HEK293 (cell line): ENCODE results near the gene SULT4A1.

Source experiments
- CTCF ChIA-PET: fragments of 350-600 bp; formaldehyde crosslinking; extraction: SDS; loops from one replicate; lab custom pipeline; 2021; ENCODE audit warnings: antibody characterized with exemption; lab: Yijun Ruan, JAX
- POLR2A ChIA-PET: fragments of 300-600 bp; formaldehyde crosslinking; extraction: SDS; loops from one replicate; lab custom pipeline; 2020; ENCODE audit warnings: antibody characterized with exemption, inconsistent platforms; lab: Yijun Ruan, JAX
- H3K27ac ChIP-seq: fragments of 200-500 bp; sonication (Bioruptor generic); 2 replicates; pipeline ENCODE4 v1.5.1; 2014; ENCODE audit warnings: low read depth, low read length, control low read depth, inconsistent platforms; ENCODE audit errors: extremely low read depth
- H3K36me3 ChIP-seq, 2 experiments: fragments of 200-500 bp in 1 of 2; sonication (Bioruptor generic) in 1 of 2; 1 replicate in 1 of 2; 2 replicates in 1 of 2; pipeline ENCODE4 v1.5.1; 2014 to 2017; ENCODE audit warnings: inconsistent platforms in 2 of 2, low read length in 2 of 2; ENCODE audit not compliant: control insufficient read depth in 2 of 2, insufficient read depth in 1 of 2
- H3K4me1 ChIP-seq: fragments of 200-500 bp; sonication (Bioruptor generic); 2 replicates; pipeline ENCODE4 v1.5.1; 2014; ENCODE audit warnings: mild to moderate bottlenecking, low read length, inconsistent platforms; ENCODE audit not compliant: control insufficient read depth, insufficient read depth
- H3K4me3 ChIP-seq: 2 replicates; pipeline ENCODE4 v1.5.1; 2011; ENCODE audit warnings: low read depth, mild to moderate bottlenecking, control low read depth, low read length, moderate library complexity
- H3K9me3 ChIP-seq: fragments of 200-500 bp; sonication (Bioruptor generic); 2 replicates; pipeline ENCODE4 v1.5.1; 2014; ENCODE audit warnings: low read depth, low read length, inconsistent platforms; ENCODE audit not compliant: control insufficient read depth, insufficient read depth
- GLIS2 ChIP-seq: fragments of 450-650 bp; formaldehyde crosslinking; IDR thresholded peaks from 2 replicates; pipeline ENCODE4 v1.5.1; 2016; ENCODE audit warnings: missing biosample characterization, missing genetic modification characterization
- SALL2 ChIP-seq: fragments of 450-650 bp; formaldehyde crosslinking; IDR thresholded peaks from 2 replicates; pipeline ENCODE4 v1.5.0; 2017; ENCODE audit warnings: missing biosample characterization, mild to moderate bottlenecking, missing genetic modification characterization, borderline replicate concordance
- SETDB1 ChIP-seq: IDR thresholded peaks from one replicate; pipeline ENCODE4 v1.6.1; 2017; ENCODE audit warnings: mild to moderate bottlenecking, low read length, moderate library complexity, mixed read lengths; ENCODE audit not compliant: insufficient read length
- TRIM28 ChIP-seq: IDR thresholded peaks from 2 replicates; pipeline ENCODE4 v1.6.1; 2011; ENCODE audit warnings: low read length, control low read depth, borderline replicate concordance
- YY1 ChIP-seq: fragments of 450-650 bp; formaldehyde crosslinking; IDR thresholded peaks from 2 replicates; pipeline ENCODE4 v1.5.1; 2018; ENCODE audit warnings: missing biosample characterization, missing genetic modification characterization
- ZFHX2 ChIP-seq: fragments of 450-650 bp; formaldehyde crosslinking; conservative IDR thresholded peaks from 2 replicates; pipeline ENCODE4 v1.5.1; 2016; ENCODE audit warnings: missing biosample characterization, missing genetic modification characterization
- ZNF19 ChIP-seq: fragments of 450-650 bp; formaldehyde crosslinking; IDR thresholded peaks from 2 replicates; pipeline ENCODE4; 2016; ENCODE audit warnings: missing biosample characterization, missing genetic modification characterization, low read depth
- ZNF223 ChIP-seq: fragments of 450-650 bp; formaldehyde crosslinking; IDR thresholded peaks from 2 replicates; pipeline ENCODE4 v1.5.1; 2016; ENCODE audit warnings: missing biosample characterization, missing genetic modification characterization
- ZNF239 ChIP-seq: fragments of 450-650 bp; formaldehyde crosslinking; IDR thresholded peaks from 2 replicates; pipeline ENCODE4 v1.5.1; 2016; ENCODE audit warnings: missing biosample characterization, missing genetic modification characterization
- ZNF394 ChIP-seq: fragments of 450-650 bp; formaldehyde crosslinking; IDR thresholded peaks from 2 replicates; pipeline ENCODE4 v1.5.1; 2016; ENCODE audit warnings: missing biosample characterization, missing genetic modification characterization, mild to moderate bottlenecking, moderate library complexity, borderline replicate concordance
- ZNF426 ChIP-seq: fragments of 450-650 bp; formaldehyde crosslinking; IDR thresholded peaks from 2 replicates; pipeline ENCODE4 v1.5.1; 2017; ENCODE audit warnings: missing biosample characterization, missing genetic modification characterization, mild to moderate bottlenecking, inconsistent platforms, moderate library complexity
- ZNF473 ChIP-seq: fragments of 450-650 bp; formaldehyde crosslinking; IDR thresholded peaks from 2 replicates; pipeline ENCODE4 v1.5.1; 2017; ENCODE audit warnings: missing biosample characterization, missing genetic modification characterization
- ZNF571 ChIP-seq: fragments of 450-650 bp; formaldehyde crosslinking; IDR thresholded peaks from 2 replicates; pipeline ENCODE4 v1.5.0; 2017; ENCODE audit warnings: missing biosample characterization, missing genetic modification characterization
- ZNF623 ChIP-seq: fragments of 450-650 bp; formaldehyde crosslinking; IDR thresholded peaks from 2 replicates; pipeline ENCODE4 v1.5.1; 2016; ENCODE audit warnings: missing biosample characterization, missing genetic modification characterization
- ZNF76 ChIP-seq: fragments of 450-650 bp; formaldehyde crosslinking; IDR thresholded peaks from 2 replicates; pipeline ENCODE4; 2016; ENCODE audit warnings: low read depth, missing biosample characterization, missing genetic modification characterization, borderline replicate concordance
- ZNF837 ChIP-seq: fragments of 450-650 bp; formaldehyde crosslinking; IDR thresholded peaks from 2 replicates; pipeline ENCODE4 v1.5.1; 2016; ENCODE audit warnings: missing biosample characterization, missing genetic modification characterization
- TF ChIP-seq, protein P1 (sequence below): fragments of 450-650 bp; formaldehyde crosslinking; IDR thresholded peaks from 2 replicates; pipeline ENCODE4 v1.5.1; 2016; ENCODE audit warnings: missing biosample characterization, missing genetic modification characterization
- TF ChIP-seq, protein P2 (sequence below): fragments of 450-650 bp; formaldehyde crosslinking; IDR thresholded peaks from 2 replicates; pipeline ENCODE4 v1.5.1; 2016; ENCODE audit warnings: missing biosample characterization, missing genetic modification characterization
- TF ChIP-seq, protein P3 (sequence below): sonication (generic); formaldehyde crosslinking; IDR thresholded peaks from 2 replicates; pipeline ENCODE4 v1.8.1; 2022; ENCODE audit warnings: mild to moderate bottlenecking, moderate library complexity, missing genetic modification reagents
- TF ChIP-seq, protein P4 (sequence below): fragments of 450-650 bp; formaldehyde crosslinking; IDR thresholded peaks from 2 replicates; pipeline ENCODE4 v1.5.1; 2017; ENCODE audit warnings: missing biosample characterization, mild to moderate bottlenecking, missing genetic modification characterization, moderate library complexity
- TF ChIP-seq, protein P5 (sequence below): fragments of 450-650 bp; formaldehyde crosslinking; IDR thresholded peaks from 2 replicates; pipeline ENCODE4 v1.5.1; 2017; ENCODE audit warnings: missing biosample characterization, missing genetic modification characterization

Gene SULT4A1

DNA sequence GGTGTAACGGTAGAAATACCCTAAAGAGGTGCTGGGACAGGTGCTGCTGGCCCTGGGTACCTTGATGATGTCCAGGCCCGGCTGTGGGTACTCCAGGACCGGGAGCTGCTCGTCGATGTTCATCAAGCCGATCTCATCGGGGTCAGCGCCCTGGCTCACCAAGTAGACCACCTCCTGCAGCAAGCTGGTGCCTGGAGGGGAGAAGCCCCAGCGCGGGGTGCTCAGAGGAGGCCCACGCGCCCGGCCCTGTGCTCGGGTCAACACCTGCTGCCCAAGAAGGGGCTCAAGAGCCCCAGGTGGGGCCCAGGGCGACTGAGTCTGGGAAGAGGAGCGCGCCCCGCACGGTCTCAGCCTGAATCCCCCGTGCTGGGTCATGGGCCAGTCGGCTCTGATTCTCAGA, 20.6 kb downstream of the SULT4A1 start (continued):
- TF ChIP-seq, protein P1, sequence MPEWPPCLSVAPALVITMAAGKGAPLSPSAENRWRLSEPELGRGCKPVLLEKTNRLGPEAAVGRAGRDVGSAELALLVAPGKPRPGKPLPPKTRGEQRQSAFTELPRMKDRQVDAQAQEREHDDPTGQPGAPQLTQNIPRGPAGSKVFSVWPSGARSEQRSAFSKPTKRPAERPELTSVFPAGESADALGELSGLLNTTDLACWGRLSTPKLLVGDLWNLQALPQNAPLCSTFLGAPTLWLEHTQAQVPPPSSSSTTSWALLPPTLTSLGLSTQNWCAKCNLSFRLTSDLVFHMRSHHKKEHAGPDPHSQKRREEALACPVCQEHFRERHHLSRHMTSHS, result no peak
- no peak for TF ChIP-seq YY1

DNA sequence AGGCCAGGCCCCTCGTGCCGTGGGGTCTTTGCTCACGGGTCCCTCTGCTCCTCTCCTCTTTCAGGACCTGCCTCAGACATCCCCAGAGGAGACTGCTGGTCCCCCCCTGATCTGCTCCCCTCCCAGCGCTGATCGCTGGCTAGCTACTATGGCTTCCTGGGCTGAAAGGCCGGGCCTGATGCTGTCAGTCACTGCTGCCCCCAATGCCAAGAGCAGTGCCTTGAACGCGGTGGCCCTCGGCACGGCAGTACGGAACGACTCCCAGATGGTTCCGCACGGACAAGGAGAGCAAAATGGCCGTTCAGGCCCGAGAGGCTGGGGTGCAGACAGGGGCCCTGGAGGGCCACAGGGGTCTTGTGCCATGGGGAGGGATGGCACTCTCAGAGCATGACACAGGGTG, 21.5 kb downstream of the SULT4A1 start:
- no peaks in the 10 kb centered on the region for H3K9me3 ChIP-seq
- H3K27ac ChIP-seq, result no peak overlapping the region
- TF ChIP-seq SETDB1 (no peak), ZNF394 (tag by site-specific recombination) (no peak), SALL2 (no peak), ZNF223 (no peak), ZNF473 (no peak), ZNF571 (tag by site-specific recombination) (no peak), ZNF76 (tag by site-specific recombination) (no peak)
- TF ChIP-seq, protein P2, sequence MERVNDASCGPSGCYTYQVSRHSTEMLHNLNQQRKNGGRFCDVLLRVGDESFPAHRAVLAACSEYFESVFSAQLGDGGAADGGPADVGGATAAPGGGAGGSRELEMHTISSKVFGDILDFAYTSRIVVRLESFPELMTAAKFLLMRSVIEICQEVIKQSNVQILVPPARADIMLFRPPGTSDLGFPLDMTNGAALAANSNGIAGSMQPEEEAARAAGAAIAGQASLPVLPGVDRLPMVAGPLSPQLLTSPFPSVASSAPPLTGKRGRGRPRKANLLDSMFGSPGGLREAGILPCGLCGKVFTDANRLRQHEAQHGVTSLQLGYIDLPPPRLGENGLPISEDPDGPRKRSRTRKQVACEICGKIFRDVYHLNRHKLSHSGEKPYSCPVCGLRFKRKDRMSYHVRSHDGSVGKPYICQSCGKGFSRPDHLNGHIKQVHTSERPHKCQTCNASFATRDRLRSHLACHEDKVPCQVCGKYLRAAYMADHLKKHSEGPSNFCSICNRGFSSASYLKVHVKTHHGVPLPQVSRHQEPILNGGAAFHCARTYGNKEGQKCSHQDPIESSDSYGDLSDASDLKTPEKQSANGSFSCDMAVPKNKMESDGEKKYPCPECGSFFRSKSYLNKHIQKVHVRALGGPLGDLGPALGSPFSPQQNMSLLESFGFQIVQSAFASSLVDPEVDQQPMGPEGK (tag by site-specific recombination), result no peak
- ChIA-PET CTCF (no interaction called here), POLR2A (interaction anchor here (1.0 kb wide), 1 partner anchor 29 kb away, joined by 3 read pairs; the partner anchor contains the start of gene EFCAB6)
- no peak overlapping the region for H3K4me3 ChIP-seq
- peaks cover 0 to 31% of the 10 kb centered on the region in 2 experiments; a peak in 1 of 3 replicates for H3K36me3 ChIP-seq
- H3K4me1 ChIP-seq, result no peaks in the 10 kb centered on the region

DNA sequence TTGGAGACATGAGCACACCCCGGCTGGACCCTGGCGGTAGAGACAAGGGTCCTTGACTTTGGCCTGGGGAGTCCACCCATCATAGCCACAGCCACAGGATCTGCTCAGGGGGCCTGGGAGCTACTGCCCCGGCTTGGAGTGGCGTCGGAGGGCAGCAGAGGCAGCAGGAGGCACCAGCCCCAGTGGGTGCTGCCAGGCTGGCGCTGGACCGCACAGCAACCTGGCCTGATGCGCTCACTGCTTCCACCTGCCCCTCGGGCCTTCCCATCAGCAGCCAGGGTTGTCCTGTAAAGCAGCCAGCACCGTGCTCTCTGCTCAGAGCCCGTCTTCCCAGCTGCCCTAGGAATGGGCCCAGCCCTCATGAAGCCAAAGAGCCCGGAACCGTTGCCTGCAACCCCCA, 21.9 kb downstream of the SULT4A1 start:
- TF ChIP-seq ZNF19 (tag by site-specific recombination), result no peak
- TF ChIP-seq TRIM28, result no peak
- TF ChIP-seq ZNF426 (tag by site-specific recombination), result no peak
- no peak for TF ChIP-seq ZNF239 (tag by site-specific recombination)
- no peak for TF ChIP-seq ZNF394 (tag by site-specific recombination)
- no peak for TF ChIP-seq GLIS2 (tag by site-specific recombination)
- no peak for TF ChIP-seq ZNF623
- TF ChIP-seq ZNF223, result no peak
- no peak for TF ChIP-seq ZFHX2 (tag by site-specific recombination)
- TF ChIP-seq, protein P3, sequence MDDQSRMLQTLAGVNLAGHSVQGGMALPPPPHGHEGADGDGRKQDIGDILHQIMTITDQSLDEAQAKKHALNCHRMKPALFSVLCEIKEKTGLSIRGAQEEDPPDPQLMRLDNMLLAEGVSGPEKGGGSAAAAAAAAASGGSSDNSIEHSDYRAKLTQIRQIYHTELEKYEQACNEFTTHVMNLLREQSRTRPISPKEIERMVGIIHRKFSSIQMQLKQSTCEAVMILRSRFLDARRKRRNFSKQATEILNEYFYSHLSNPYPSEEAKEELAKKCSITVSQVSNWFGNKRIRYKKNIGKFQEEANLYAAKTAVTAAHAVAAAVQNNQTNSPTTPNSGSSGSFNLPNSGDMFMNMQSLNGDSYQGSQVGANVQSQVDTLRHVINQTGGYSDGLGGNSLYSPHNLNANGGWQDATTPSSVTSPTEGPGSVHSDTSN (CRISPR knock-in tag), result no peak
- TF ChIP-seq, protein P4, sequence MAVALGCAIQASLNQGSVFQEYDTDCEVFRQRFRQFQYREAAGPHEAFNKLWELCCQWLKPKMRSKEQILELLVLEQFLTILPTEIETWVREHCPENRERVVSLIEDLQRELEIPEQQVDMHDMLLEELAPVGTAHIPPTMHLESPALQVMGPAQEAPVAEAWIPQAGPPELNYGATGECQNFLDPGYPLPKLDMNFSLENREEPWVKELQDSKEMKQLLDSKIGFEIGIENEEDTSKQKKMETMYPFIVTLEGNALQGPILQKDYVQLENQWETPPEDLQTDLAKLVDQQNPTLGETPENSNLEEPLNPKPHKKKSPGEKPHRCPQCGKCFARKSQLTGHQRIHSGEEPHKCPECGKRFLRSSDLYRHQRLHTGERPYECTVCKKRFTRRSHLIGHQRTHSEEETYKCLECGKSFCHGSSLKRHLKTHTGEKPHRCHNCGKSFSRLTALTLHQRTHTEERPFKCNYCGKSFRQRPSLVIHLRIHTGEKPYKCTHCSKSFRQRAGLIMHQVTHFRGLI (tag by site-specific recombination), result no peak
- TF ChIP-seq, protein P5, sequence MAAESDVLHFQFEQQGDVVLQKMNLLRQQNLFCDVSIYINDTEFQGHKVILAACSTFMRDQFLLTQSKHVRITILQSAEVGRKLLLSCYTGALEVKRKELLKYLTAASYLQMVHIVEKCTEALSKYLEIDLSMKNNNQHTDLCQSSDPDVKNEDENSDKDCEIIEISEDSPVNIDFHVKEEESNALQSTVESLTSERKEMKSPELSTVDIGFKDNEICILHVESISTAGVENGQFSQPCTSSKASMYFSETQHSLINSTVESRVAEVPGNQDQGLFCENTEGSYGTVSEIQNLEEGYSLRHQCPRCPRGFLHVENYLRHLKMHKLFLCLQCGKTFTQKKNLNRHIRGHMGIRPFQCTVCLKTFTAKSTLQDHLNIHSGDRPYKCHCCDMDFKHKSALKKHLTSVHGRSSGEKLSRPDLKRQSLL (tag by site-specific recombination), result no peak
- TF ChIP-seq ZNF837 (tag by site-specific recombination), result no peak
- TF ChIP-seq, all 188 proteins: peak for 0
- CTCF ChIA-PET, result no interaction called here
- no peak overlapping the region for H3K27ac ChIP-seq
- peaks cover 0 to 35% of the 10 kb centered on the region in 2 experiments; a peak in 1 of 3 replicates for H3K36me3 ChIP-seq
- POLR2A ChIA-PET, result no interaction called here
- H3K4me3 ChIP-seq, result no peak overlapping the region
- H3K9me3 ChIP-seq, result no peaks in the 10 kb centered on the region
- H3K4me1 ChIP-seq, result no peaks in the 10 kb centered on the region
